HuH-7 (cell line): Measurements from ENCODE around the gene MUS81.
"Not testable (repeated sequence)": the region's sequence is repeated elsewhere in the genome, so short reads cannot be mapped to it uniquely, and the experiment has no call there.

Experiments
- DNase-seq: peaks from one replicate; pipeline ENCODE4 v3.0.0; 2011; ENCODE audit warnings: low spot score

Gene MUS81, protein sequence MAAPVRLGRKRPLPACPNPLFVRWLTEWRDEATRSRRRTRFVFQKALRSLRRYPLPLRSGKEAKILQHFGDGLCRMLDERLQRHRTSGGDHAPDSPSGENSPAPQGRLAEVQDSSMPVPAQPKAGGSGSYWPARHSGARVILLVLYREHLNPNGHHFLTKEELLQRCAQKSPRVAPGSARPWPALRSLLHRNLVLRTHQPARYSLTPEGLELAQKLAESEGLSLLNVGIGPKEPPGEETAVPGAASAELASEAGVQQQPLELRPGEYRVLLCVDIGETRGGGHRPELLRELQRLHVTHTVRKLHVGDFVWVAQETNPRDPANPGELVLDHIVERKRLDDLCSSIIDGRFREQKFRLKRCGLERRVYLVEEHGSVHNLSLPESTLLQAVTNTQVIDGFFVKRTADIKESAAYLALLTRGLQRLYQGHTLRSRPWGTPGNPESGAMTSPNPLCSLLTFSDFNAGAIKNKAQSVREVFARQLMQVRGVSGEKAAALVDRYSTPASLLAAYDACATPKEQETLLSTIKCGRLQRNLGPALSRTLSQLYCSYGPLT

DNA sequence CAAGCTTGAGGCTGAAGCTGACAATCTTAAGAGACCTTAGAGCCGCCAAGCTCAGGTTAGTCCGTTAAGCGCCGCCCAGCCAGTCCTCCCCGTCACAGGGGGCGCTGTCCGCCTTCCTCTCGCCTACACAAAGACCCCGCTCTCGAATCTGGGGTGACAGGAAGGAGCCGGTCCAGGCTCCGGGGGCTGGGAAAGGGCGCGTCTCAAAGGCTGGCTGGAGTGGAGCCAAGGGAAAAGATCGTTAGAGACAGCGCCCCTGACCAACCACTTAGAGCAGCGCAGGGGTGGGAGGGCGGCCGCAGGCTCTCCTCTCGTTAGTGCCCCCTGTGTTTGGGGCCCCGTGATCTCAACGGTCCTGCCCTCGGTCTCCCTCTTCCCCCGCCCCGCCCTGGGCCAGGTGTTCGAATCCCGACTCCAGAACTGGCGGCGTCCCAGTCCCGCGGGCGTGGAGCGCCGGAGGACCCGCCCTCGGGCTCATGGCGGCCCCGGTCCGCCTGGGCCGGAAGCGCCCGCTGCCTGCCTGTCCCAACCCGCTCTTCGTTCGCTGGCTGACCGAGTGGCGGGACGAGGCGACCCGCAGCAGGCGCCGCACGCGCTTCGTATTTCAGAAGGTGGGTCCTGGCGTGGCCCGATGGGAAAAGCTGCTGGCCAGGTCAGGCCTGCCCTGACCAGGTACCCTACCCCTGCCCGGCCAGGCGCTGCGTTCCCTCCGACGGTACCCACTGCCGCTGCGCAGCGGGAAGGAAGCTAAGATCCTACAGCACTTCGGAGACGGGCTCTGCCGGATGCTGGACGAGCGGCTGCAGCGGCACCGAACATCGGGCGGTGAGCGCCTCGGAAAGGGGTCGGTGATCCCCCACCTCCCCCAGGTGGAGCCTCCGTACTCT is at the start of gene MUS81:
Gene MUS81, plus strand, starts transcription at position 156 of the 887 bp plus-strand sequence. Its CDS starts 321 bp downstream, at position 477.
- peak; percentile 92 for DNase-seq

DNA sequence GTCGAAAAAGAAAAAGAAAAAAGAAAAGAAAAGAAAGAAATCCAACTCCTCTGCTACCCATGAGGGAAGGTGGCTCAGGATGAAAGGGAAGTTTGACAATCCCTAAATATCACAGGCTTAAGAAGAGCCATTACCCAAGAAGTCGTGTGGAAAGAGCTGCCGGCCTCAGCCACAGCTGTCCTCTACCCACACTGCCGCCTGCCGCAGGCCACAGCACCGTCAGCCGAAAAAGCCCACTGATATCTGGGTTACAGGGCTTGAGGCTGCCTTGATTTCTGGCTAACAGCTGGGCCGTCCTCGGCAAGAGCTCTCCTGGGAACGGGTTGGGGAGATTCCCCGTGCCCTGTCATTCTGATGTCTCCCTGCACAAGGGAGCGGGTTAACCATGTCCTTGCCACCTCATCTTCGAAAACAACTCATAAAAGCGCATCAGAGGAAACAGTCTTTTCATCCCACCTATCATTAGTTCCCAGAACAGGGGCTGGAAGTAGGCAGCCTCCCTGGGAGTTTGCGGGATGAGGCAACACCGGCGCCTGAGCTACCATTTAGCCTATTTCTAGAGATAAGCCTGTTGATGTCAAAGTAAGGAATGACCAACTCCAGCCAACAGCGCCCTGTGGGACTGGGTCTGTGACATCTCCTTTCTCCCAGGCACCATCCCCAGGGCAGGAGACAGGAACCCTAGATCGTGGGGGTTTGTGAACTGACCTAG is 48.3 kb upstream of the MUS81 start:
- no peak for DNase-seq

- no peak for DNase-seq
Measured at GRCh38 chr11:65814131-65814985, 45.9 kb upstream of the MUS81 start.

- DNase-seq, result no peak
Measured at GRCh38 chr11:65814986-65815565, 45.2 kb upstream of the MUS81 start.

- DNase-seq, result no peak
Measured at GRCh38 chr11:65816696-65817095, 43.5 kb upstream of the MUS81 start.

DNA sequence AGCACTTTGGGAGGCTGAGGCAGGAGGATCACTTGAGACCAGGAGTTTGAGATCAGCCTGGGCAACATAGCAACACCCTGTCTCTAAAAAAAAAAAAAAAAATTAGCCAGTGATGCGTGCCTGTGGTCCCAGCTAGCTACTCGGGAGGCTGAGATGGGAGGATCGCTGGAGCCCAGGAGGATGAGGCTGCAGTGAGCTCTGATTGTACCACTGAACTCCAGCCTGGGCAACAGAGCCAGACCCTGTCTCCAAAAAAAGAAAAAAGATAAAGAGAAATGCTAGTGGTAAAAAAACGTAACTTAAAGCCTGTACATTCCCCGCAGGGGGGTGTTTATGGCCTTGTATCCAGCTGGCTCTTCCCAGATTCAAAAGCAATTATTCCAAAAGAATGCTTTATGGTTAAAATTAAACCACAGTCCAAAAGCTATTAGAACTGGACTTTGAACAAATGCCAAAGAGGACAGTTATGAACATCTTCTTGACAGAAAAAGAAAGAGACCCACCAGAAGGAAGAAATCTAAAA is 42.9 kb upstream of the MUS81 start:
- DNase-seq, result no peak

GRCh38 chr11:65817835-65818680 is 42.2 kb upstream of the MUS81 start:
- DNase-seq, result peak; percentile 84

DNA sequence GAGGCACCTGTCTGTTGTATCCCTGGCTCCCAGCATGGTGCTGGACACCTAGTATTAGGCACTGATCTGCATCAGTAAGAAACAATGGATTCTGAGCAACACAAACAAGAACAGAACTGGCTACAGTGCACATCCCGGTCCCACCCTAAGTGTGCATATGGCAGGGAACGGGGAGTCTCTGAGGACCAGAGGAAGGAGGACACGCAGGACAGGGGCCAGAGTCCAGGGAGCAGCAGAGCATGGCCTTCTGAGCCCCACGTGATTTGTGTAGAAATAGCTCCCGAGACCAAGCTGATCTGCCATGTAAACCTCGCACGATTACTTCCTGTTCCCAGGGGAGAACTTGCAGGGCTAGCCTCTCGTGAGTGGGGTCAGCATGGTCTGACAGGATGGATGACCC is 39.1 kb upstream of the MUS81 start:
- DNase-seq, result no peak

DNA sequence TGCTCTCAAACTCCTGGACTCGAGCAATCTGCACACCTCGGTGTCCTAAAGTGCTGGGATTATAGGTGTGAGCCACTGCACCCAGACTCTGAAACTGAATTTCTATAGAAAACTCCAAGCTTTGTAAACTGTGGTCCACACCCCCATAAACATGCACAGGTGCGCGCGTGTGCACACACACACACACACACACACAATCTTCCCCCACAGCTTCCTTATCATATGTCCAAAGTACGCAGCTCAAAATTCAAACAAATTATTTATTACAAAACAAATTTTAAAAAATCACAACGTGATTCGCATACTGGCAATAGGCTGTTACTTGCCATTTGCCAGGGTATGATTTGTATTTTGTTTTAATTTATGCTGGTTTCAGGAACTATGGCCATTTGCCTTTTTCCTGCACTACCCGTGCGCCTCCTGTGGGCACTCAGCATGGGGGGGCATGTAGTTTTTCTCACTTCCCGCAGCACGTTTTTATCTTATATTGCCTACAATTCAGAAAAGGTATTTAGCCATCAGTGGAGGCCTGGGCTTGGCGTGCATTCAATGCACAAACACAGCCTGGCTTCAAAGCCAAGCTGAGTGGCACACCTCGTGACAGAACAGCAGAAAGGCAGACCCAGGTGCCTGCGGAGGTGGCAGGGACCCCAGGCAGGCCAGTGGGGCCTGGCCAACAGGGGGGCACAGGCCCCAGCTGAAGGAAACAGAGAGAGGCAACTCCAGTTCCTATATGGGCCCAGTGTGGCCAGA is 37.3 kb upstream of the MUS81 start:
- no peak for DNase-seq

- DNase-seq, result no peak
Measured at GRCh38 chr11:65826984-65827735, 33.1 kb upstream of the MUS81 start.

GRCh38 chr11:65829459-65829858 is 30.8 kb upstream of the MUS81 start:
- no peak for DNase-seq

GRCh38 chr11:65832231-65832630 is 28.0 kb upstream of the MUS81 start:
- DNase-seq, result not testable (repeated sequence)

- DNase-seq, result peak; percentile 85
Measured at GRCh38 chr11:65833297-65834030, 26.8 kb upstream of the MUS81 start, which contains the start of gene SNX32. Gene SNX32 (plus strand): TSS chr11:65833963. CDS start chr11:65834066, 103 bp downstream.

GRCh38 chr11:65834202-65834601 is 26.0 kb upstream of the MUS81 start:
- no peak for DNase-seq

GRCh38 chr11:65842144-65842543 is 18.1 kb upstream of the MUS81 start:
- no peak for DNase-seq

DNA sequence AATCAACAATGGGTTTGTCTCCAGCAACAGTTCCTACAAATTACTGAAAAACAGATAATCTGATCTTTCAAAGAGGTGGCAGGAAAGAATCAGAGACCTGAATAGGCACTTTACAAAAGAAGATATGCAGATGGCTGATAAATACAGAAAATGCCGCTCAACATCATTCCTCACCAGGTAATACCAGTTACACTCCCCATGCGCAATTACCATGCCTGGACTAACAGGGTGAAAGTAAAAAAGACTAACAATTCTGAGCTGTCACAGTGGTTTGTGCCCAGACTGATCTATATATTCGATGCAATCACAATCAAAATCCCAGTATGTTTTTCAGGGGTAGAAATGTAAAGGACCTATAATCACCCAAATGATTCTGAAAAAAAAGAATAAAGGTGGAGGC is 16.4 kb upstream of the MUS81 start:
- no peak for DNase-seq

DNA sequence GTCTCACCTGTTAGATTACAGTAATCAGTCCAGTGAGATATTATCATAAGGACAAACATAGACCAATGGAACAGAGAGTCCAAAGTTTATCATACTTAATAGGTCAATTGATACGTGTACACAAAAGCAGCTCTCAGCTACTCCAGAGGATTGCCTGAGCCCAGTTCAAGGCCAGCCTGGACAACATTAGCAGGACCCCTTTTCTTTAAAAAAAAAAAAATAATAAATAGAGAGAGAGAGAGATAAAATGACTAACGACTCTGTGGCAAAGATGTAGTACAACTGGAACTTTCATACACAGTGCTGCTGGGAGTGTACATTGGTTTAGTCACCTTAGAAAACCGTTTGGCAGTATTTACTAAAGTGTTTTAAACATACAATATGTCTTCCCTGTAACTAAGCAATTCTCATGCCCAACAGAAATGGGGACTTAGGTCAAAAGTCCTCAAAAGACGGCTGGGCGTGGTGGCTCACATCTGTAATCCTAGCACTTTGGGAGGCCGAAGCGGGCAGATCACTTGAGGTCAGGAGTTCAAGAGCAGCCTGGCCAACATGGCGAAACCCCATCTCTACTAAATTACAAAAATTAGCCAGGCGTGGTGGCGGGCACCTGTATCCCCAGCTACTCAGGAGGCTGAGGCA is 15.9 kb upstream of the MUS81 start:
- no peak for DNase-seq
